GM21576 (cell line): Measurements from ENCODE around the gene ASB5.
"Not testable (repeated sequence)": the region's sequence is repeated elsewhere in the genome, so short reads cannot be mapped to it uniquely, and the experiment has no call there.

Experiments used
- ATAC-seq: cut with Tn5 transposase; IDR thresholded peaks from one replicate; pipeline ENCODE4 v1.9.1; 2021; ENCODE audit warnings: mild to moderate bottlenecking, moderate library complexity; ENCODE audit not compliant: unreplicated experiment

The ASB5 gene

GRCh38 chr4:176279560-176279959 is 10.5 kb upstream of the ASB5 start:
- ATAC-seq: not testable (repeated sequence)

- peak; percentile 92 for ATAC-seq
Measured at GRCh38 chr4:176277162-176277904, 8.3 kb upstream of the ASB5 start.

GRCh38 chr4:176276710-176277109 is 7.7 kb upstream of the ASB5 start:
- ATAC-seq: no peak

- ATAC-seq: no peak
Measured at GRCh38 chr4:176274441-176274840, 5.4 kb upstream of the ASB5 start.

GRCh38 chr4:176273736-176274135 is 4.7 kb upstream of the ASB5 start:
- no peak for ATAC-seq

GRCh38 chr4:176272799-176273198 is 3.8 kb upstream of the ASB5 start:
- ATAC-seq: no peak

GRCh38 chr4:176271749-176272148 is 2.7 kb upstream of the ASB5 start:
- no peak for ATAC-seq

GRCh38 chr4:176270669-176271068 is 1.6 kb upstream of the ASB5 start:
- ATAC-seq: no peak

GRCh38 chr4:176266026-176266425 is 3.0 kb downstream of the ASB5 start:
- no peak for ATAC-seq

- ATAC-seq: peak; percentile 94
Measured at GRCh38 chr4:176262243-176262642, 6.8 kb downstream of the ASB5 start.

- no peak for ATAC-seq
Measured at GRCh38 chr4:176261481-176261880, 7.5 kb downstream of the ASB5 start.

GRCh38 chr4:176261018-176261417 is 8.0 kb downstream of the ASB5 start:
- no peak for ATAC-seq

GRCh38 chr4:176259330-176260090 is 9.5 kb downstream of the ASB5 start:
- ATAC-seq: no peak

- no peak for ATAC-seq
Measured at GRCh38 chr4:176258135-176258534, 10.9 kb downstream of the ASB5 start.

- ATAC-seq: no peak
Measured at GRCh38 chr4:176256921-176257320, 12.1 kb downstream of the ASB5 start.

- ATAC-seq: no peak
Measured at GRCh38 chr4:176242764-176243347, 26.2 kb downstream of the ASB5 start.

GRCh38 chr4:176241703-176242102 is 27.3 kb downstream of the ASB5 start:
- no peak for ATAC-seq

- no peak for ATAC-seq
Measured at GRCh38 chr4:176238826-176239225, 30.2 kb downstream of the ASB5 start.

- no peak for ATAC-seq
Measured at GRCh38 chr4:176238157-176238610, 30.8 kb downstream of the ASB5 start.

GRCh38 chr4:176236946-176237345 is 32.1 kb downstream of the ASB5 start:
- no peak for ATAC-seq

- ATAC-seq: no peak
Measured at GRCh38 chr4:176230836-176231235, 38.2 kb downstream of the ASB5 start.

- no peak for ATAC-seq
Measured at GRCh38 chr4:176229645-176230044, 39.4 kb downstream of the ASB5 start.
